Effector memory CD4-positive, alpha-beta T cell (primary cell): ENCODE measurements around the gene PLXNA1.

Experiments used
- DNase-seq, 3 donors: peaks; one replicate each; pipeline ENCODE4 v3.0.0-alpha.2; 2020
- H3K27ac ChIP-seq: 2 replicates; pipeline ENCODE4 v1.7.0; 2013; ENCODE audit warnings: mild to moderate bottlenecking, low read length, moderate library complexity; ENCODE audit not compliant: insufficient read depth, poor library complexity, severe bottlenecking
- H3K27me3 ChIP-seq: replicated peaks from 2 replicates; pipeline ENCODE4 v1.7.0; 2013; ENCODE audit warnings: mild to moderate bottlenecking, low read length; ENCODE audit not compliant: insufficient read depth, control insufficient read depth, poor library complexity, severe bottlenecking
- H3K36me3 ChIP-seq: 2 replicates; pipeline ENCODE4 v1.7.0; 2013; ENCODE audit warnings: mild to moderate bottlenecking, low read length, moderate library complexity; ENCODE audit not compliant: control insufficient read depth, insufficient read depth
- H3K4me1 ChIP-seq: 2 replicates; pipeline ENCODE4 v1.7.0; 2013; ENCODE audit warnings: low read length, mild to moderate bottlenecking; ENCODE audit not compliant: control insufficient read depth, insufficient read depth, poor library complexity, severe bottlenecking
- H3K4me3 ChIP-seq: 2 replicates; pipeline ENCODE4 v1.7.0; 2013; ENCODE audit warnings: low read length, low read depth, mild to moderate bottlenecking; ENCODE audit not compliant: insufficient read depth, poor library complexity, severe bottlenecking
- H3K9me3 ChIP-seq: 2 replicates; pipeline ENCODE4 v1.7.0; 2013; ENCODE audit warnings: mild to moderate bottlenecking, low read length, moderate library complexity; ENCODE audit not compliant: control insufficient read depth

Gene PLXNA1

GRCh38 chr3:127027061-127027735, 44.3 kb downstream of the PLXNA1 start:
- Histone ChIP-seq H3K9me3 (no peaks in the 10 kb centered on the region), H3K4me1 (no peaks in the 10 kb centered on the region), H3K27me3 (no peaks in the 10 kb centered on the region), H3K27ac (no peak overlapping the region), H3K4me3 (no peak overlapping the region), H3K36me3 (peaks cover 25% of the 10 kb centered on the region)
- no peak for DNase-seq

DNA sequence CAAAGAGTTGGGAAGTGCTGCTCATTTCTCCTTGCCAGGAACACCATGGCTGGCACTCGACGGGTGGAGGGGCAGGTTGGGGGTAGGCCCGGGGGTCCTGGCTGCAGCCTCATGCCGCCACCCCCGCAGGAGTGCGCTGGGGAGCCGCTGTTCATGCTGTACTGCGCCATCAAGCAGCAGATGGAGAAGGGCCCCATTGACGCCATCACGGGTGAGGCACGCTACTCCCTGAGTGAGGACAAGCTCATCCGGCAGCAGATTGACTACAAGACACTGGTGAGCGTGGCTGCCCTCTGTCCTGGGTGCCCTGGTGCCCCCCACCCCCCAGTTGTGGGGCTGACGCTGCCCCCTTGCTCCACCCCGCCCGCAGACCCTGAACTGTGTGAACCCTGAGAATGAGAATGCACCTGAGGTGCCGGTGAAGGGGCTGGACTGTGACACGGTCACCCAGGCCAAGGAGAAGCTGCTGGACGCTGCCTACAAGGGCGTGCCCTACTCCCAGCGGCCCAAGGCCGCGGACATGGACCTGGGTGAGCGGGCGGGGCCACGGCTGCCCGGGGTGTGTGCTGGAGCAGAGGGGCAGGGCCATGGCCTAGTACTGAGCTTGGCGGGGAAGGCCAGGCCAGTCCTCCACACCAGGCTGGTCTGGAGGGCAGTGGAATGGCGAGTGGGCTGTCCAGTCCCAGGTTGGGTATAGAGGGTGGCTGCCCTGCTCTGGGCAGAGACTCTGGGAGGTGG, 45.1 kb downstream of the PLXNA1 start:
- Histone ChIP-seq H3K27me3 (no peaks in the 10 kb centered on the region), H3K36me3 (peaks cover 25% of the 10 kb centered on the region), H3K4me3 (no peak overlapping the region), H3K27ac (no peak overlapping the region), H3K9me3 (no peaks in the 10 kb centered on the region), H3K4me1 (no peaks in the 10 kb centered on the region)
- DNase-seq = no peak

GRCh38 chr3:127028781-127029657, 46.1 kb downstream of the PLXNA1 start:
- Histone ChIP-seq H3K27ac (no peak overlapping the region), H3K4me3 (no peak overlapping the region), H3K36me3 (peaks cover 29% of the 10 kb centered on the region), H3K4me1 (no peaks in the 10 kb centered on the region), H3K27me3 (no peaks in the 10 kb centered on the region), H3K9me3 (no peaks in the 10 kb centered on the region)
- DNase-seq = no peak

DNA sequence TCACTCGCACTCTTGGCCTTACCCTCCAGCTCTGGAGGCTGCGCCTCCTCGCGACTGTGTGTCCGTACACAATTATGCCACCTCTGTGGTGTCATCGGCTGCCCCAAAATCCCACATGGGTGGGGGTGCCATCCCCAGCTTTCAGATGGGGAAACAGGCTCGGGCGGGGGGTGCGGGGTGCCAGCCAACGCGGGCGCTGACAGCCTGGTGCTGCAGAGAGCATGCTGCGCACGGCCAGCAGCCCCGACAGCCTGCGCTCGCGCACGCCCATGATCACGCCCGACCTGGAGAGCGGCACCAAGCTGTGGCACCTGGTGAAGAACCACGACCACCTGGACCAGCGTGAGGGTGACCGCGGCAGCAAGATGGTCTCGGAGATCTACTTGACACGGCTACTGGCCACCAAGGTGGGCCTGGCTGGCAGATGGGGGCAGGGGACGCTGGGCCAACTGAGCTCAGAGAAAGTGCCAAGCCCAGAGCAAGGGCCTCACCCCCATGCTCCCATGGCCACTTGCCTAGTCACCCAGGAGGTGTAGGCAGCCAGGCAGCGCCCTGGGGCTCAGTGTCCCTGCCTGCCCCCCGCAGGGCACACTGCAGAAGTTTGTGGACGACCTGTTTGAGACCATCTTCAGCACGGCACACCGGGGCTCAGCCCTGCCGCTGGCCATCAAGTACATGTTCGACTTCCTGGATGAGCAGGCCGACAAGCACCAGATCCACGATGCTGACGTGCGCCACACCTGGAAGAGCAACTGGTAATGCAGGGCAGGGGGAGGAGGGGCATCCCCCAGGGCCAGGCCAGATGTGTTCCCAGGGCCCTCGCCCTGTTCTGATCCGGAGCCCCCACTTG, 47.0 kb downstream of the PLXNA1 start:
- Histone ChIP-seq H3K36me3 (peaks cover 29% of the 10 kb centered on the region), H3K4me1 (no peaks in the 10 kb centered on the region), H3K4me3 (no peak overlapping the region), H3K27me3 (no peaks in the 10 kb centered on the region), H3K27ac (no peak overlapping the region), H3K9me3 (no peaks in the 10 kb centered on the region)
- DNase-seq = no peak

GRCh38 chr3:127030508-127031412, 47.8 kb downstream of the PLXNA1 start:
- DNase-seq = no peak
- no peak overlapping the region for H3K4me3 ChIP-seq

GRCh38 chr3:127031413-127031810, 48.5 kb downstream of the PLXNA1 start:
- H3K9me3 ChIP-seq = no peaks in the 10 kb centered on the region
- H3K27me3 ChIP-seq = no peaks in the 10 kb centered on the region
- H3K27ac ChIP-seq = no peak overlapping the region
- no peak for DNase-seq
- H3K4me1 ChIP-seq = no peaks in the 10 kb centered on the region
- no peak overlapping the region for H3K4me3 ChIP-seq
- H3K36me3 ChIP-seq = peaks cover 29% of the 10 kb centered on the region

More at GRCh38 chr3:127030508-127031412, 47.8 kb downstream of the PLXNA1 start:
- Histone ChIP-seq H3K27me3 (no peaks in the 10 kb centered on the region), H3K36me3 (peaks cover 29% of the 10 kb centered on the region), H3K9me3 (no peaks in the 10 kb centered on the region), H3K4me1 (no peaks in the 10 kb centered on the region), H3K27ac (no peak overlapping the region)

DNA sequence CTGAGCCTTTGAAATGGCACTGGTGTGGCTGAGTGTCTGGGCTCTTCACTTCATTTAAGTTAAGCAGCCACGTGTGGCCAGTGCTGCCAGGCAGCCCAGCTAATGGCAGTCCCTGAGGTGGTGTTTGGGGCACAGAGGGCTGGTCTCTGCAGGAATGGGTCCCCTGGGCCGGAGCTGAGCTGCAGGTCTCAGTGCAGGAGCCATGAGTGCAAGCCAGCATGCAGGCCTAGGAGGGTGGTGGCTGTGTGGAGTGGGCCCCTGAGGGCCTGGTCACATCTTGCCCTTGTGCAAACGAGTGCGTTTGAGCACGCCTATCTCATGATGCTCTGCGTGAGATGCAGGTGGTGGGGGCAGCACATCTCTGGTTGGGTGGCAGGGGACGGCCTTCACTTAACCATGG, 48.9 kb downstream of the PLXNA1 start:
- no peaks in the 10 kb centered on the region for H3K27me3 ChIP-seq
- no peak for DNase-seq
- H3K27ac ChIP-seq = no peak overlapping the region
- H3K36me3 ChIP-seq = peaks cover 29% of the 10 kb centered on the region
- H3K4me1 ChIP-seq = no peaks in the 10 kb centered on the region
- no peak overlapping the region for H3K4me3 ChIP-seq
- no peaks in the 10 kb centered on the region for H3K9me3 ChIP-seq

- no peaks in the 10 kb centered on the region for H3K4me1 ChIP-seq
- H3K9me3 ChIP-seq = no peaks in the 10 kb centered on the region
- peaks cover 29% of the 10 kb centered on the region for H3K36me3 ChIP-seq
- H3K27me3 ChIP-seq = no peaks in the 10 kb centered on the region
- no peak for DNase-seq
- no peak overlapping the region for H3K27ac ChIP-seq
- H3K4me3 ChIP-seq = no peak overlapping the region
Observed at GRCh38 chr3:127032296-127032990, 49.5 kb downstream of the PLXNA1 start.
